ENCODE measurements around the gene NTM. TPM values are rescaled to one million over a fixed set of nuclear protein-coding genes. Genes with fewer than 3 reads are reported as not detected.

NTM gene
- total and polyA plus RNA-seq, 2 of the 8 experiments (the other 6 are each of a cell fraction or from before 2014, with no cell fraction given): 13.4 to 20.0 TPM

DNA sequence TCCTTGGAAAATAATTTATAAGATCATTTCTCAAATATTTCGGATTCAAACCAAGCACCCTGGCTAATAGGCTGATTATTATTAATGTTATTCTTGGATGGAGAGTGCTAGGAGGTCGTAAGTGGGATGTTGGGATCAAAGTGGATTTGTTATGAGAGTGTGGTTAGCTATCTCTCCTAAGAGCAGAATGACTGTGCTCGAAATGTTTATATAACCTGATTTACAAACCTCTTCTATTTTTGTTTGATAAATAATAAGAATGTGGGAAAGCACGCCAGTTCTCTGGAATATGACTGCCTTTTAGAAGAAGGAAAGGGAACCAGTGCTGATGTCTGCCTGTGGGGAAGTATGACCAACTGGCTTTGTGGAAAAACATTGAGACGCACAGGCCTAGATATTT lies 527.5 kb downstream of the NTM start:
- Histone ChIP-seq H3K23me2 (ENCODE audit: low read depth, low read length) (no peaks in the 10 kb centered on the region), H2AK5ac (ENCODE audit: low read depth, low read length) (no peak overlapping the region), H4K5ac (ENCODE audit: insufficient read length, low read depth, low read length) (no peak overlapping the region), H3K23ac (ENCODE audit: insufficient read length) (no peak overlapping the region), H4K91ac (replicated peaks; ENCODE audit: insufficient read length, low read length) (no peak overlapping the region), H4K8ac (ENCODE audit: extremely low read depth, insufficient read depth, low read length) (no peak overlapping the region), H3K27ac (ENCODE audit: low read depth, low read length) (no peak overlapping the region), H2BK15ac (ENCODE audit: low read length) (no peak overlapping the region), H3K4ac (replicated peaks; ENCODE audit: insufficient read length, low read depth, low read length) (no peak overlapping the region), H3K79me1 (ENCODE audit: low read depth, low read length) (no peaks in the 10 kb centered on the region), H2BK12ac (ENCODE audit: low read depth, low read length) (no peak overlapping the region), H3K4me2 (ENCODE audit: insufficient read depth in 1 of 2, low read depth in 2 of 2, low read length in 2 of 2) (no peak overlapping the region), H2BK120ac (replicated peaks; ENCODE audit: low read depth, low read length) (no peak overlapping the region), H3K4me3 (ENCODE audit: extremely low read depth in 1 of 4, insufficient read depth in 2 of 4, low read depth in 3 of 4, low read length in 4 of 4) (no peak overlapping the region), H3K9ac (replicated peaks in 1 of 4; ENCODE audit: extremely low read depth in 1 of 4, low read depth in 3 of 4, low read length in 3 of 4) (no peak overlapping the region), H2AFZ (ENCODE audit: low read length) (no peak overlapping the region), H3K14ac (ENCODE audit: insufficient read length) (no peak overlapping the region), H3K56ac (replicated peaks; ENCODE audit: insufficient read length, low read depth, low read length) (no peak overlapping the region), H4K20me1 (replicated peaks in 1 of 2; ENCODE audit: control insufficient read depth in 1 of 2, insufficient read depth in 2 of 2, low read length in 2 of 2) (no peaks in the 10 kb centered on the region), H3K36me3 (ENCODE audit: control insufficient read depth in 2 of 4, insufficient read depth in 4 of 4, low read length in 3 of 4) (no peaks in the 10 kb centered on the region), H3K9me3 (ENCODE audit: insufficient read depth in 2 of 2, low read depth in 1 of 2, low read length in 1 of 2) (no peaks in the 10 kb centered on the region), H3K18ac (ENCODE audit: extremely low read depth, low read length) (no peak overlapping the region), H3K79me2 (ENCODE audit: control insufficient read depth in 1 of 2, insufficient read depth in 2 of 2, low read length in 2 of 2) (no peaks in the 10 kb centered on the region), H2BK5ac (ENCODE audit: low read depth, low read length) (no peak overlapping the region), H2BK20ac (ENCODE audit: low read length) (no peak overlapping the region), H3K4me1 (replicated peaks in 1 of 4; ENCODE audit: control insufficient read depth in 3 of 4, insufficient read depth in 4 of 4, low read length in 3 of 4) (no peaks in the 10 kb centered on the region), H3K27me3 (replicated peaks in 1 of 4; ENCODE audit: control insufficient read depth in 3 of 4, extremely low read depth in 1 of 4, insufficient read depth in 3 of 4, low read length in 3 of 4) (no peaks in the 10 kb centered on the region)
- DNase-seq (ENCODE audit: low read depth in 1 of 2, low spot score in 2 of 2) (no peak), FAIRE-seq (no peak)
- ChIA-PET POLR2A (ENCODE audit: partially characterized antibody) (interaction anchor here (0.8 kb wide), 1 partner anchor 8 kb away, joined by 3 read pairs; no protein-coding TSS in a partner anchor), CTCF (ENCODE audit: partially characterized antibody) (no interaction called here)
- WGBS, 2 experiments (ENCODE audit: extremely low coverage in 1 of 2, insufficient coverage in 1 of 2, insufficient read length in 1 of 2, insufficient replicate concordance in 2 of 2, low coverage in 1 of 2, low lambda C conversion rate in 2 of 2, missing lambda C conversion rate in 1 of 2): 87% methylated on average over 5 of the region's 5 CpGs; no CpG with 5 or more reads in 1 of the 2 experiments
- TF ChIP-seq KDM5A (IDR thresholded peaks at IDR 0.05; ENCODE audit: low read length) (no peak), YY1 (IDR thresholded peaks at IDR 0.05; ENCODE audit: low read depth, low read length) (no peak), ZNF274 (IDR thresholded peaks at IDR 0.05; ENCODE audit: borderline replicate concordance, extremely low read depth, low read length) (no peak), RAD21 (IDR thresholded peaks at IDR 0.05 in 1 of 2, conservative IDR thresholded peaks at IDR 0.05 in 1 of 2; ENCODE audit: low read depth in 2 of 2, low read length in 2 of 2) (no peak), GABPA (IDR thresholded peaks at IDR 0.05; ENCODE audit: borderline replicate concordance, insufficient read depth, low read length) (no peak), POLR2AphosphoS5 (IDR thresholded peaks at IDR 0.05; ENCODE audit: low read depth, low read length) (no peak), EP300 (IDR thresholded peaks at IDR 0.05; ENCODE audit: borderline replicate concordance in 1 of 2, low read depth in 2 of 2, low read length in 2 of 2) (no peak), JUN (IDR thresholded peaks at IDR 0.05; ENCODE audit: low read depth, low read length) (no peak), PHF8 (conservative IDR thresholded peaks at IDR 0.05; ENCODE audit: low read depth, low read length) (no peak), TEAD4 (IDR thresholded peaks at IDR 0.05; ENCODE audit: low read depth, low read length) (no peak), JUND (IDR thresholded peaks at IDR 0.05; ENCODE audit: low read length) (no peak), BRCA1 (IDR thresholded peaks at IDR 0.05; ENCODE audit: low read depth, low read length) (no peak), KDM1A (IDR thresholded peaks at IDR 0.05; ENCODE audit: borderline replicate concordance, low read length) (no peak), ASH2L (IDR thresholded peaks at IDR 0.05; ENCODE audit: low read length) (no peak)
- TF ChIP-seq, protein P1, sequence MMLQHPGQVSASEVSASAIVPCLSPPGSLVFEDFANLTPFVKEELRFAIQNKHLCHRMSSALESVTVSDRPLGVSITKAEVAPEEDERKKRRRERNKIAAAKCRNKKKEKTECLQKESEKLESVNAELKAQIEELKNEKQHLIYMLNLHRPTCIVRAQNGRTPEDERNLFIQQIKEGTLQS (IDR thresholded peaks at IDR 0.05; ENCODE audit: insufficient read depth, low read depth, low read length): no peak
